KOPT-K1 (cell line): ENCODE measurements around the gene NR2C2.

Source experiments
- H3K27ac ChIP-seq: fragments of 200-600 bp; sonication (generic); 2 replicates; pipeline ENCODE4 v1.5.1; 2016; ENCODE audit warnings: antibody characterized with exemption, mild to moderate bottlenecking, low read depth, low read length; ENCODE audit not compliant: poor library complexity, severe bottlenecking
- H3K36me3 ChIP-seq: fragments of 200-600 bp; sonication (generic); 2 replicates; pipeline ENCODE4 v1.5.1; 2017; ENCODE audit warnings: antibody characterized with exemption, mild to moderate bottlenecking, low read length, moderate library complexity; ENCODE audit not compliant: insufficient read depth
- H3K9me3 ChIP-seq: fragments of 200-600 bp; sonication (generic); 2 replicates; pipeline ENCODE4 v1.5.1; 2017; ENCODE audit warnings: antibody characterized with exemption, low read length, mild to moderate bottlenecking; ENCODE audit not compliant: insufficient read depth, poor library complexity, severe bottlenecking

NR2C2 gene

GRCh38 chr3:15049584-15049983 lies 102.2 kb downstream of the NR2C2 start:
- H3K9me3 ChIP-seq = no peaks in the 10 kb centered on the region
- H3K27ac ChIP-seq = no peak overlapping the region
- peaks cover 100% of the 10 kb centered on the region for H3K36me3 ChIP-seq

- Histone ChIP-seq H3K9me3 (no peaks in the 10 kb centered on the region), H3K27ac (no peak overlapping the region), H3K36me3 (peaks cover 100% of the 10 kb centered on the region)
Measured at GRCh38 chr3:15050405-15051092, 103.2 kb downstream of the NR2C2 start.

GRCh38 chr3:15051531-15051930 lies 104.1 kb downstream of the NR2C2 start:
- Histone ChIP-seq H3K27ac (no peak overlapping the region), H3K36me3 (peaks cover 100% of the 10 kb centered on the region), H3K9me3 (no peaks in the 10 kb centered on the region)

- Histone ChIP-seq H3K9me3 (no peaks in the 10 kb centered on the region), H3K27ac (no peak overlapping the region), H3K36me3 (peaks cover 100% of the 10 kb centered on the region)
Measured at GRCh38 chr3:15052335-15053242, 105.2 kb downstream of the NR2C2 start.

- Histone ChIP-seq H3K27ac (no peak overlapping the region), H3K9me3 (no peaks in the 10 kb centered on the region), H3K36me3 (peaks cover 100% of the 10 kb centered on the region)
Measured at GRCh38 chr3:15053541-15053940, 106.2 kb downstream of the NR2C2 start.

- H3K36me3 ChIP-seq = peaks cover 100% of the 10 kb centered on the region
- H3K27ac ChIP-seq = no peak overlapping the region
Measured at GRCh38 chr3:15055019-15055557, 107.7 kb downstream of the NR2C2 start.

GRCh38 chr3:15056676-15057404 lies 109.5 kb downstream of the NR2C2 start:
- Histone ChIP-seq H3K27ac (no peak overlapping the region), H3K36me3 (peaks cover 92% of the 10 kb centered on the region), H3K9me3 (no peaks in the 10 kb centered on the region)

More at GRCh38 chr3:15055019-15055557, 107.7 kb downstream of the NR2C2 start:
- H3K9me3 ChIP-seq = no peaks in the 10 kb centered on the region

GRCh38 chr3:15060029-15060428 lies 112.6 kb downstream of the NR2C2 start:
- Histone ChIP-seq H3K9me3 (no peaks in the 10 kb centered on the region), H3K27ac (no peak overlapping the region), H3K36me3 (peaks cover 67% of the 10 kb centered on the region)

GRCh38 chr3:15063238-15063637 lies 115.9 kb downstream of the NR2C2 start:
- Histone ChIP-seq H3K27ac (peak overlapping the region; percentile 81), H3K36me3 (peaks cover 35% of the 10 kb centered on the region)

GRCh38 chr3:15063656-15064286 lies 116.4 kb downstream of the NR2C2 start:
- Histone ChIP-seq H3K9me3 (no peaks in the 10 kb centered on the region), H3K36me3 (peaks cover 30% of the 10 kb centered on the region), H3K27ac (peak overlapping the region; percentile 81)

More at GRCh38 chr3:15063238-15063637, 115.9 kb downstream of the NR2C2 start:
- H3K9me3 ChIP-seq = no peaks in the 10 kb centered on the region

- Histone ChIP-seq H3K9me3 (no peaks in the 10 kb centered on the region), H3K27ac (peak overlapping the region; percentile 81), H3K36me3 (peaks cover 24% of the 10 kb centered on the region)
Measured at GRCh38 chr3:15064299-15064834, 117.0 kb downstream of the NR2C2 start.

- Histone ChIP-seq H3K27ac (peak within 1 kb of the TSS; percentile 81), H3K9me3 (no peaks in the 10 kb centered on the region), H3K36me3 (peaks cover 18% of the 10 kb centered on the region)
Measured at GRCh38 chr3:15064835-15065549, 117.6 kb downstream of the NR2C2 start, which contains the start of gene MRPS25. Gene MRPS25, minus strand, starts transcription at chr3:15065315. Its CDS starts 121 bp downstream, at chr3:15065194.

GRCh38 chr3:15065550-15066007 lies 118.2 kb downstream of the NR2C2 start:
- Histone ChIP-seq H3K9me3 (no peaks in the 10 kb centered on the region), H3K36me3 (peaks cover 18% of the 10 kb centered on the region), H3K27ac (peak overlapping the region; percentile 81)
